ENCODE results near the gene ACVR1. TPM values are rescaled to one million over a fixed set of nuclear protein-coding genes. Genes with fewer than 3 reads are reported as not detected.
A peak's percentile ranks its signal among the peaks of the same experiment; 100 is the strongest.

Gene ACVR1
- total and polyA plus RNA-seq, 2 of the 13 experiments (the other 11 are each of a cell fraction or from before 2014, with no cell fraction given), result 2.3 to 5.4 TPM

DNA sequence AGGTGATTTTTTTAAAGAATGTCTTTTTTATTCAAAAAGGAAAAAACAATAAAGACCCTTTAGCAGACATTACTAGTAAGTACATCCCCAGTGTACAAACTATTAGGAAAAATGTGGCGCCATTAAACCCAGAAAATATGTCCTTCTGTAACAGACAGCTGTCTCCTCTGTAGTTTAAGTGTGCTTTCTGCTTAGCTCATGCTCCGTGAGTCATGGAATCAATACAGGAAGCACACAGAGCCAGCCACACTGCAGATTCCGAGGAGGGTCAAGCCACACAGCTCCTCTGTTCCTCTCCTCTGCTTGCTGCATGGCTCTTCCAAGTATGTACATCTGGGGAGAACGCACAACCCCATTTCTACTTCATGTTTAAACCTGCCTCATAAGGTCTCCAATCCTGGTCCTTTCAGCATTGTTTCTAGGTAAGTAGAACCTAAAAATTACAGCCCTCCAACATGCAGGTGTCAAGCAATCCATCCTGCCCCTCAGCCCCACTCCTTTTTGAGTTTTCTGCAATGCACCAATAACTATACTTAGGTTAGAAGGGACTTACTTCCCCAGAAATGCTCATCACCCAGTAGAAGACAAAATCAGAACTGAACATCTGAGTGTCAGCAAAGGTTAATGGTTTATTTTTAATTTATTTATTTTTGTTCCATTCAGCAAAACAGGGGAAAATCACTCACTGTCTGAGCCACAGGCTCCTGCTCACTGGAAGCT lies 37.5 kb downstream of the ACVR1 start (continued):
- TF ChIP-seq CBFB (CRISPR knock-in tag; IDR thresholded peaks at IDR 0.05) (no peak), BCL6 (CRISPR knock-in tag; IDR thresholded peaks at IDR 0.05) (peak; percentile 49), MAFF (IDR thresholded peaks at IDR 0.05; ENCODE audit: low read depth, low read length) (peak; percentile 83), KMT2B (CRISPR knock-in tag; IDR thresholded peaks at IDR 0.05) (peak; percentile 83), THAP11 (CRISPR knock-in tag; IDR thresholded peaks at IDR 0.05) (no peak), FLYWCH1 (CRISPR knock-in tag; IDR thresholded peaks at IDR 0.05) (no peak), HES4 (CRISPR knock-in tag; IDR thresholded peaks at IDR 0.05; ENCODE audit: borderline replicate concordance) (no peak), MAFK (conservative IDR thresholded peaks at IDR 0.05 in 1 of 2, IDR thresholded peaks at IDR 0.05 in 1 of 2; ENCODE audit: low read length in 2 of 2) (peak; percentile 65 to 80), ZNF713 (CRISPR knock-in tag; IDR thresholded peaks at IDR 0.05) (no peak), HOXD1 (CRISPR knock-in tag; IDR thresholded peaks at IDR 0.05) (no peak), ZNF75D (CRISPR knock-in tag; IDR thresholded peaks at IDR 0.05; ENCODE audit: borderline replicate concordance) (no peak), JUNB (CRISPR knock-in tag; IDR thresholded peaks at IDR 0.05; ENCODE audit: borderline replicate concordance) (peak; percentile 65; the same call in 1 of the 2 replicates), ZNF136 (CRISPR knock-in tag; IDR thresholded peaks at IDR 0.05; ENCODE audit: low read depth) (no peak), MXD3 (CRISPR knock-in tag; IDR thresholded peaks at IDR 0.05) (no peak)
- TF ChIP-seq, protein P1, sequence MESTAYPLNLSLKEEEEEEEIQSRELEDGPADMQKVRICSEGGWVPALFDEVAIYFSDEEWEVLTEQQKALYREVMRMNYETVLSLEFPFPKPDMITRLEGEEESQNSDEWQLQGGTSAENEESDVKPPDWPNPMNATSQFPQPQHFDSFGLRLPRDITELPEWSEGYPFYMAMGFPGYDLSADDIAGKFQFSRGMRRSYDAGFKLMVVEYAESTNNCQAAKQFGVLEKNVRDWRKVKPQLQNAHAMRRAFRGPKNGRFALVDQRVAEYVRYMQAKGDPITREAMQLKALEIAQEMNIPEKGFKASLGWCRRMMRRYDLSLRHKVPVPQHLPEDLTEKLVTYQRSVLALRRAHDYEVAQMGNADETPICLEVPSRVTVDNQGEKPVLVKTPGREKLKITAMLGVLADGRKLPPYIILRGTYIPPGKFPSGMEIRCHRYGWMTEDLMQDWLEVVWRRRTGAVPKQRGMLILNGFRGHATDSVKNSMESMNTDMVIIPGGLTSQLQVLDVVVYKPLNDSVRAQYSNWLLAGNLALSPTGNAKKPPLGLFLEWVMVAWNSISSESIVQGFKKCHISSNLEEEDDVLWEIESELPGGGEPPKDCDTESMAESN (CRISPR knock-in tag; conservative IDR thresholded peaks at IDR 0.05), result 0 out of 2 replicates have a peak, but pooled peaks have one; percentile 23
- TF ChIP-seq, protein P2, sequence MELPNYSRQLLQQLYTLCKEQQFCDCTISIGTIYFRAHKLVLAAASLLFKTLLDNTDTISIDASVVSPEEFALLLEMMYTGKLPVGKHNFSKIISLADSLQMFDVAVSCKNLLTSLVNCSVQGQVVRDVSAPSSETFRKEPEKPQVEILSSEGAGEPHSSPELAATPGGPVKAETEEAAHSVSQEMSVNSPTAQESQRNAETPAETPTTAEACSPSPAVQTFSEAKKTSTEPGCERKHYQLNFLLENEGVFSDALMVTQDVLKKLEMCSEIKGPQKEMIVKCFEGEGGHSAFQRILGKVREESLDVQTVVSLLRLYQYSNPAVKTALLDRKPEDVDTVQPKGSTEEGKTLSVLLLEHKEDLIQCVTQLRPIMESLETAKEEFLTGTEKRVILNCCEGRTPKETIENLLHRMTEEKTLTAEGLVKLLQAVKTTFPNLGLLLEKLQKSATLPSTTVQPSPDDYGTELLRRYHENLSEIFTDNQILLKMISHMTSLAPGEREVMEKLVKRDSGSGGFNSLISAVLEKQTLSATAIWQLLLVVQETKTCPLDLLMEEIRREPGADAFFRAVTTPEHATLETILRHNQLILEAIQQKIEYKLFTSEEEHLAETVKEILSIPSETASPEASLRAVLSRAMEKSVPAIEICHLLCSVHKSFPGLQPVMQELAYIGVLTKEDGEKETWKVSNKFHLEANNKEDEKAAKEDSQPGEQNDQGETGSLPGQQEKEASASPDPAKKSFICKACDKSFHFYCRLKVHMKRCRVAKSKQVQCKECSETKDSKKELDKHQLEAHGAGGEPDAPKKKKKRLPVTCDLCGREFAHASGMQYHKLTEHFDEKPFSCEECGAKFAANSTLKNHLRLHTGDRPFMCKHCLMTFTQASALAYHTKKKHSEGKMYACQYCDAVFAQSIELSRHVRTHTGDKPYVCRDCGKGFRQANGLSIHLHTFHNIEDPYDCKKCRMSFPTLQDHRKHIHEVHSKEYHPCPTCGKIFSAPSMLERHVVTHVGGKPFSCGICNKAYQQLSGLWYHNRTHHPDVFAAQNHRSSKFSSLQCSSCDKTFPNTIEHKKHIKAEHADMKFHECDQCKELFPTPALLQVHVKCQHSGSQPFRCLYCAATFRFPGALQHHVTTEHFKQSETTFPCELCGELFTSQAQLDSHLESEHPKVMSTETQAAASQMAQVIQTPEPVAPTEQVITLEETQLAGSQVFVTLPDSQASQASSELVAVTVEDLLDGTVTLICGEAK (IDR thresholded peaks at IDR 0.05), result no peak
- TF ChIP-seq, protein P2 (CRISPR knock-in tag; IDR thresholded peaks at IDR 0.05), result no peak; the same call in 1 of the 2 replicates
- TF ChIP-seq, protein P3, sequence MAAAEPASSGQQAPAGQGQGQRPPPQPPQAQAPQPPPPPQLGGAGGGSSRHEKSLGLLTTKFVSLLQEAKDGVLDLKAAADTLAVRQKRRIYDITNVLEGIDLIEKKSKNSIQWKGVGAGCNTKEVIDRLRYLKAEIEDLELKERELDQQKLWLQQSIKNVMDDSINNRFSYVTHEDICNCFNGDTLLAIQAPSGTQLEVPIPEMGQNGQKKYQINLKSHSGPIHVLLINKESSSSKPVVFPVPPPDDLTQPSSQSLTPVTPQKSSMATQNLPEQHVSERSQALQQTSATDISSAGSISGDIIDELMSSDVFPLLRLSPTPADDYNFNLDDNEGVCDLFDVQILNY (CRISPR knock-in tag; conservative IDR thresholded peaks at IDR 0.05), result no peak
